ACHN (cell line): ENCODE results near the gene HK1.

Source experiments
- DNase-seq: peaks from one replicate; pipeline ENCODE4 v3.0.0-alpha.2; 2015
- in situ Hi-C: cut with HindIII; loops from 2 replicates; pipeline ENCODE4 v1.10.0; 2017; ENCODE audit warnings: low sequenced_read_pairs, low pct_ligation_motif_present, low pct_unique_long_range_greater_than_20kb

HK1 gene

GRCh38 chr10:69278446-69278963 lies at the start of gene HK1:
Gene HK1, plus strand, starts transcription at chr10:69278496.
- DNase-seq: no peak
- in situ Hi-C loops: no loop called here

- DNase-seq: no peak
- in situ Hi-C loops: no loop called here
These were observed 48.7 kb upstream of the HK1 start for GRCh38 chr10:69229616-69229916.

- in situ Hi-C loops: no loop called here
- DNase-seq: no peak
These were observed 48.2 kb upstream of the HK1 start for GRCh38 chr10:69230128-69230527.

- DNase-seq: peak; percentile 84
- in situ Hi-C loops: no loop called here
These were observed 46.0 kb upstream of the HK1 start for GRCh38 chr10:69232252-69232651.

- no peak for DNase-seq
- in situ Hi-C loops: no loop called here
These were observed 45.4 kb upstream of the HK1 start for GRCh38 chr10:69232736-69233480.

GRCh38 chr10:69234447-69234846 lies 43.8 kb upstream of the HK1 start:
- in situ Hi-C loops: no loop called here
- DNase-seq: no peak

- in situ Hi-C loops: no loop called here
- DNase-seq: peak; percentile 83
These were observed 40.7 kb upstream of the HK1 start for GRCh38 chr10:69237528-69238159.

- in situ Hi-C loops: no loop called here
- no peak for DNase-seq
These were observed 39.2 kb upstream of the HK1 start for GRCh38 chr10:69239136-69239535.

- no peak for DNase-seq
- in situ Hi-C loops: no loop called here
These were observed 38.4 kb upstream of the HK1 start for GRCh38 chr10:69239816-69240434.

- DNase-seq: no peak
- in situ Hi-C loops: no loop called here
These were observed 37.8 kb upstream of the HK1 start for GRCh38 chr10:69240455-69240854.

- DNase-seq: no peak
- in situ Hi-C loops: no loop called here
These were observed 36.7 kb upstream of the HK1 start for GRCh38 chr10:69241575-69241974.

- in situ Hi-C loops: no loop called here
- no peak for DNase-seq
These were observed 36.0 kb upstream of the HK1 start for GRCh38 chr10:69242040-69242851.

- in situ Hi-C loops: no loop called here
- no peak for DNase-seq
These were observed 35.5 kb upstream of the HK1 start for GRCh38 chr10:69242852-69243212.

- in situ Hi-C loops: no loop called here
- no peak for DNase-seq
These were observed 34.5 kb upstream of the HK1 start for GRCh38 chr10:69243817-69244216.

GRCh38 chr10:69246036-69246435 lies 32.3 kb upstream of the HK1 start:
- in situ Hi-C loops: no loop called here
- no peak for DNase-seq

- in situ Hi-C loops: no loop called here
- DNase-seq: no peak
These were observed 31.5 kb upstream of the HK1 start for GRCh38 chr10:69246581-69247312.

GRCh38 chr10:69247313-69247710 lies 31.0 kb upstream of the HK1 start:
- DNase-seq: no peak
- in situ Hi-C loops: no loop called here

- no peak for DNase-seq
- in situ Hi-C loops: no loop called here
These were observed 30.1 kb upstream of the HK1 start for GRCh38 chr10:69248117-69248730.
